ENCODE measurements around the gene RNU1-4. TPM values are rescaled to one million over a fixed set of nuclear protein-coding genes. Genes with fewer than 3 reads are reported as not detected.
"Not testable (repeated sequence)": the region's sequence is repeated elsewhere in the genome, so short reads cannot be mapped to it uniquely, and the experiment has no call there.

Gene RNU1-4
- total RNA-seq = 1,000 to 10,000 TPM in 4 of 7 donors, under 1 TPM in 3; under 0.01 to 8,075 (median 6,234) TPM
- polyA plus RNA-seq = not detected
- long read RNA-seq, donor 1, partial matches to known transcripts = 0 of 1 reads
- long read RNA-seq, donor 1, other reads (novel, unspliced or antisense) = 0 of 1 reads
- long read RNA-seq, donor 2, partial matches to known transcripts = 0 of 1 reads
- long read RNA-seq, donor 2, other reads (novel, unspliced or antisense) = 0 of 1 reads

GRCh38 chr1:16740047-16740964 lies at the start of gene RNU1-4:
RNU1-4 (plus strand) TSS chr1:16740516.
- H3K4me3 ChIP-seq; DNase-seq; H3K36me3 ChIP-seq; H3K27ac ChIP-seq; H3K27me3 ChIP-seq (replicated peaks in 1 of 7); H3K9me3 ChIP-seq; H3K4me1 ChIP-seq; intact Hi-C loops (cut with DNase I; ENCODE audit: low total_unique reads): not testable (repeated sequence)
- no CpG with 5 or more reads among the region's 46 CpGs for WGBS, 5 donors

DNA sequence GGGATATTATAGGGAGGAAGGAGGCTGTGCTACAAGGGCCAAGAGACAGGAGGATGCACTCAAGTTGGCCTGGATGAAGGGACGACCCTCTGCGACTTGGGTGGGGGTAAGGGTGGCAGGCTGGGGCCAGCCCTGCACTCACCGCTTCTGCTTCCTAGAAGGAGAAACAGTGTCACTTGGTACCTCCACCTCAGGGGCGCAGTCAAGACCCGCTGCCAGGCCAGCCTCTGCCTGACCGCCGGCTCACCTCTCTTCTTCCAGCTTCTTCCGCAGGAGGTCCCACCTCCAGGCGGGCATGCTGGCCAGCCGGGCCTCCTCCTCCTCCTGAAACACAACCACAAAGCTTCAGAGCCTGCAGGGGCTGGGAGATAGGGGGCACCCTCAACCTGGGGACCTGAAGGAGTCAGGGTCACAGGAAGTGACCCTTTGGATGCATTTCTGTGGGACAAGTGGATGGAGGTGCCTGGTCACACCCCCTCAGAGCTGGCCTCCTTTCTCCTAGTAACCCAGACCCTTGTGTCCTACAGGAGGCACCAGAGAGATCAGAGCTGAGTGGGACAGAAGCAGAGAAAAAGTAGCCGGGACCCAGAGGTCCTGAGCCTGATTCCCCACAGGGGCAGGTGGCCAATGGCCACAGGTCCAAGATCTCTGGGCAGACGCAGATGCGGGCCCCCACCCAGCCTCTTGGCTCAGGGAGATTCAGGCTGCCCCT lies 49.2 kb upstream of the RNU1-4 start:
- H3K4me3 ChIP-seq; H3K9me3 ChIP-seq; H3K4me1 ChIP-seq; H3K27ac ChIP-seq; H3K36me3 ChIP-seq; intact Hi-C loops (cut with DNase I; ENCODE audit: low total_unique reads); DNase-seq: not testable (repeated sequence)
- 88 to 97% (median 91%) methylated on average over 4 to 6 of the region's 13 CpGs; no CpG with 5 or more reads in 2 of the 5 donors for WGBS, 5 donors
- peaks cover 0 to 23% (median 3%) of the 10 kb centered on the region in 7 donors for H3K27me3 ChIP-seq (replicated peaks in 1 of 7)

DNA sequence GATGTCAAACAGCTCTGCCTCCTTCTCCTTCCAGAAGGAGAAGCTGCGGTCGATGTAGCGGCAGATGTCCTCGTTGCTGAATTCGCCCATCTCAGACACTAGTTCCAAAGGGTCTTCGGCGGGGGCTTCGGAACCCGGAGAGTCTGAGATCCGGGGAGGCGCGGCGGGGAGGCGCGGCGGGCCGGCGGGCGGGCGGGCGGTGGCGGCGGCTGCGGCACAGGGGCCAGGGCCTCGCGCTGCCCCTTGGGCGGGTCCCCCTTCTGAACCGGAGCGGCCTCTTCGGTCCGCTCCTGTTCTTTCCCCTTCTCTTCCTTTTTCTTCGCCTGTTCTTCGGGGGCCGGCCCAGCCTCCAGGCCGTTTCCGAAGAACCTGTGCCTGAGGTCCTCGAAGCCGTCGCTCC lies 48.0 kb upstream of the RNU1-4 start:
- H3K9me3 ChIP-seq; H3K27ac ChIP-seq; intact Hi-C loops (cut with DNase I; ENCODE audit: low total_unique reads); H3K4me3 ChIP-seq; DNase-seq; H3K36me3 ChIP-seq: not testable (repeated sequence)
- H3K27me3 ChIP-seq (replicated peaks in 1 of 7) = peaks cover 0 to 31% (median 3%) of the 10 kb centered on the region in 7 donors
- 0 to 12% (median 6%) methylated on average over 2 to 26 of the region's 39 CpGs; no CpG with 5 or more reads in 2 of the 5 donors for WGBS, 5 donors
- peaks cover 0 to 10% (median 0%) of the 10 kb centered on the region in 6 donors for H3K4me1 ChIP-seq

DNA sequence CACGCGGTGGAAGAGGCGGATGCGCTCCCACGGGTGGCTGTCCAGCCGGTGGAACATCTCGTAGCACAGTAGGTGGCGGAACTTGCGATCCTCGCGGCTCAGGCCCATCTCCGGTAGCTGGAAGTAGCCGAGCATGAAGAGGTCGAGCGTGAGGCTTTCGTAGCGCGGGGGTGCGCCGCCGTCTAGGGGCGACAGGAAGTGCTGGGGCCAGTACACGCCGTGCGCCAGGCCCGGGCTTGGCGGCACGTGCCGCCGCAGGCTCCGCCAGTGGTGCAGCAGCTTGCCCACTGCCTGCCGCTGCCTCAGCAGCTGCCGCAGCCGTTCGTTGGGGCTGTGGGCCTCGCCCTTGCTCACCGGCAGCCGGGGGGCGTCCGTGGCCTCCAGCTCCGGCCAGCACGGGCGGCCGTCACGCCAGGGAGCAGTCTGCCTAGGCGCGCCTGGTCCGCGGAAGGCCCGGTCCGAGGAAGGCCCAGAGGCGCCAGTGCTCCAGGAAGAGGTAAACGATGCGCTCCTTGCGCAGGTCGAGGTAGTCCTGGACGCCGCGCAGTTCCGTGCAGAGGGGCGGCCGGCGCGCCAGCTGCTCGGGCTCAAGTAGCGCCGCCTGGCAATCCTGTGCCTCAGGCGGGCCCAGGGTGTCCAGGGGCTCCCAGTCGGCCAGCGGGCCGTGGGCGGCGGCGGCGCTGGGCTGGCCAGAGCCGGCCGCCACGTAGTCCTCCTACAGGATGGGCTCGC lies 47.4 kb upstream of the RNU1-4 start:
- WGBS, 5 donors = 0 to 54% (median 2%) methylated on average over 8 to 20 of the region's 79 CpGs
- Histone ChIP-seq H3K27me3 (replicated peaks in 1 of 7) (peaks cover 0 to 33% (median 3%) of the 10 kb centered on the region in 7 donors), H3K4me1 (peaks cover 0 to 10% (median 0%) of the 10 kb centered on the region in 6 donors), H3K4me3 (peak overlapping the region in 1 of 8 donors; percentile 39)
- H3K9me3 ChIP-seq; DNase-seq; H3K27ac ChIP-seq; intact Hi-C loops (cut with DNase I; ENCODE audit: low total_unique reads); H3K36me3 ChIP-seq: not testable (repeated sequence)

DNA sequence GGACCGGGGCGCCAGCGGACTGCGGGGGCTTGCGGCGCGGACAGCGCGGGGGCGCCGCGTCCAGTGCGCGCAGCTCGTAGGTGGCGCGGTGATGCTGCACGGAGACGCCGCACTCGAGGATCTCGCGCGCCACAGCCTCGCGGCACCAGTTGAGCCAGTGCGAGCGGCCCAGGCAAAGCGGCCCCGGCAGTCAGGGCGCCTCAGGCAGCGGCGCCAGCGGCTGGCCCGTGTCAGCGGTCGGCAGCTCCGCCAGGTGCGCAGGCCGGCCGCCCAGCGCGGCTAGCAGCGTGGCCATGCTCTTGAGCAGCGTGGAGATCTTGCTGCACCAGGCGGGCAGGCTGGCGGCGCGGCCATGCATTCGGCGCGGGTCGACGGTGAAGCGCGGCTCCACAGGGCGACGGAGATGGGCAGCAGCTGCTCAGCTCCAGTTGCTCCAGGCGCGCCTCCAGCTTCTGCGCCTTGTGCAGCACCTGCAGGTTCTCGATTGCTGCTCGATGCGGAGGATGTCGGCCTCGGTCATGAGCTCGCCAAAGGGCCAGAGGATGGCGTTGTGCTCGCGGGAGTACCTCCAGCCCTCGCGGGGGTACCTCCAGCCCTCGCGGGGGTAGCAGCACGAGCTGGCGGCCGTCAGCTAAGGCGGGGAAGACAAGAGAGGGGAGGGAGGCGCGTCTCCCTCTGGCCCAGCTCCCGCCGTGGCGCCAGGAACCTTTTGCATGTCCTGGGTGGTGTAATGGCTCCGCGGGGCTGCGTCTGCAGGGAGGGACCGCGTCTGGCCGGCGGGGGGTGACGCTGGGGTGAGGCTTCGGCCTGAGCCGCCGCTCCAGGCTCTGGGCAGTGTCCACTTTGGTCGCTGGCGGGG lies 46.6 kb upstream of the RNU1-4 start:
- intact Hi-C loops (cut with DNase I; ENCODE audit: low total_unique reads); DNase-seq; H3K27ac ChIP-seq; H3K36me3 ChIP-seq; H3K9me3 ChIP-seq: not testable (repeated sequence)
- Histone ChIP-seq H3K4me3 (peak overlapping the region in 1 of 8 donors; percentile 39), H3K4me1 (peaks cover 0 to 10% (median 0%) of the 10 kb centered on the region in 6 donors), H3K27me3 (replicated peaks in 1 of 7) (peaks cover 0 to 37% (median 3%) of the 10 kb centered on the region in 7 donors)
- WGBS, 5 donors = 1 to 30% (median 5%) methylated on average over 14 to 45 of the region's 96 CpGs

- WGBS, 5 donors = 83% methylated on average over 1 of the region's 16 CpGs; no CpG with 5 or more reads in 4 of the 5 donors
- H3K27me3 ChIP-seq (replicated peaks in 1 of 7) = peaks cover 0 to 39% (median 4%) of the 10 kb centered on the region in 7 donors
- H3K9me3 ChIP-seq; H3K27ac ChIP-seq; DNase-seq; intact Hi-C loops (cut with DNase I; ENCODE audit: low total_unique reads); H3K4me3 ChIP-seq; H3K36me3 ChIP-seq: not testable (repeated sequence)
- peaks cover 0 to 11% (median 0%) of the 10 kb centered on the region in 6 donors for H3K4me1 ChIP-seq
These were observed 46.0 kb upstream of the RNU1-4 start for GRCh38 chr1:16694308-16694702.

- 18 to 51% (median 34%) methylated on average over 17 to 28 of the region's 33 CpGs for WGBS, 5 donors
- DNase-seq; H3K4me3 ChIP-seq; intact Hi-C loops (cut with DNase I; ENCODE audit: low total_unique reads); H3K36me3 ChIP-seq; H3K27ac ChIP-seq; H3K9me3 ChIP-seq: not testable (repeated sequence)
- Histone ChIP-seq H3K27me3 (replicated peaks in 1 of 7) (peaks cover 0 to 46% (median 7%) of the 10 kb centered on the region in 7 donors), H3K4me1 (peaks cover 0 to 14% (median 0%) of the 10 kb centered on the region in 6 donors)
These were observed 43.7 kb upstream of the RNU1-4 start for GRCh38 chr1:16696507-16697150.

GRCh38 chr1:16697152-16697551 lies 43.2 kb upstream of the RNU1-4 start:
- H3K4me3 ChIP-seq; H3K9me3 ChIP-seq; intact Hi-C loops (cut with DNase I; ENCODE audit: low total_unique reads); H3K36me3 ChIP-seq; H3K27ac ChIP-seq; DNase-seq: not testable (repeated sequence)
- WGBS, 5 donors = 63 to 86% (median 82%) methylated on average over 2 to 4 of the region's 7 CpGs; no CpG with 5 or more reads in 1 of the 5 donors
- Histone ChIP-seq H3K27me3 (replicated peaks in 1 of 7) (peaks cover 0 to 46% (median 7%) of the 10 kb centered on the region in 7 donors), H3K4me1 (peaks cover 0 to 14% (median 0%) of the 10 kb centered on the region in 6 donors)

DNA sequence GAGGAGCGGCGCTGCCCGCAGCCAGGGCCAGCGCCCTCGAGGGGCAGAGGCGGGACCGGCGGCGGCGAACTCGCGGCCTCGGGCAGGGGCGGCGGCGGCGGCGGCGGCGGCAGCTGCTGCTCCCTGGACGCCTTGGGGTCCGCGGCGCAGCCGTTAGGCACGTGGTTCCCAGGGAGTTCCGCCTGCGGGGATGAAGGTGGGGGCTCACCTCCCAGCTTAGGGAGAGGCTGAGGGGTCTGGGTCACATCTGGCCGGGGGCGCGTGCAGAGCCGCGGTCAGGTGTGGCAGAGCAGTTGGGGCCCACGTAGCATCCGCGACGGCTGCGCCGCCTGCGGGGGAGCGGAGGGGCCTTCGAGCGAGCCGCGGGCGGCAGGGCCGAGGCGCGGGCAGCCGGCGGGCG lies 40.9 kb upstream of the RNU1-4 start:
- H3K27me3 ChIP-seq (replicated peaks in 1 of 7) = peaks cover 0 to 44% (median 4%) of the 10 kb centered on the region in 7 donors
- WGBS, 5 donors = 3 to 54% (median 50%) methylated on average over 19 to 48 of the region's 52 CpGs
- intact Hi-C loops (cut with DNase I; ENCODE audit: low total_unique reads); H3K36me3 ChIP-seq; DNase-seq; H3K4me3 ChIP-seq; H3K27ac ChIP-seq; H3K9me3 ChIP-seq; H3K4me1 ChIP-seq: not testable (repeated sequence)

Measured in spleen (tissue), 13 donors.